ENCODE data around the gene TRAPPC10.
"Not testable (repeated sequence)": the region's sequence is repeated elsewhere in the genome, so short reads cannot be mapped to it uniquely, and the experiment has no call there.

Gene TRAPPC10

DNA sequence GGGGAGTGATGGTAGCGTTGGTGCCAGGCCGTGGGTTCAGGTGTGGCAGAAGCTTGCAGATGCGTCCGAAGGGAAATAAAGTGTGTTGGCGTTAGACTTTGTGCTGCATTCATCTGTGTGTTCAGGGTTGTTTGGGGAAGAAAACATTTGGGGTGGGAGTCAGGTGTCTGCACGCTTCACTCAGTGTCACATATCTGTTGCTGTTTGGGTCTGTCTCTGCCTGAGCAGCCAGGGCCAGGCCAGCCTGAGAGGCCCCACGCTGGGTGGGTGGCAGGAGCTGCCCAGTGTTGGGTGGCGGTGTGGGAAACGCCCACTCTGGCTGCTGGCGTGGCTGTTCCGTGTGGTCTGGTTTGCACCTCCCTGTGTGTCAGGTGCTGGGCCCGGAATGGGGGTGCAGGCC lies 133.5 kb downstream of the TRAPPC10 start:
- DNase-seq (ENCODE audit: low read depth) = not testable (repeated sequence)

DNA sequence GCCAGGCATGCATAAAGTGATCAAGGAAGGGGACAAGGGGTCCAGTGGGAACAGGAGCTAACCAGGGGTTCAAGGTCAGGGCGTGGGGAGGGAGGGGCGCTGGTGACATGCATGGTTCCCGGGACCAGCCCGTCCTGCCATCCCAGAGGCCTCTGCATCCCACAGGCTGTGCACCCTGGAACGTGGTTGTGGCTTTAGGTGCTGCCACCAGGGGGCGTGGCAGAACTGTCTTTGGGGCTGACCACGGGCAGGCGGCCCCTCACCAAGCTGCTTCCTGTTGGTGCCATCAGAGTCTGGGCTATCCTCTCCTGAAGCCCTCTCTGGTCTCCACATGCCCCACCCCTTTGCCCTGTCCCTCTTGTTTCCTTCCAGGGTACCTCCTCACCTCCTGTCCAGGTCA lies 135.0 kb downstream of the TRAPPC10 start:
- DNase-seq (ENCODE audit: low read depth) = not testable (repeated sequence)

DNA sequence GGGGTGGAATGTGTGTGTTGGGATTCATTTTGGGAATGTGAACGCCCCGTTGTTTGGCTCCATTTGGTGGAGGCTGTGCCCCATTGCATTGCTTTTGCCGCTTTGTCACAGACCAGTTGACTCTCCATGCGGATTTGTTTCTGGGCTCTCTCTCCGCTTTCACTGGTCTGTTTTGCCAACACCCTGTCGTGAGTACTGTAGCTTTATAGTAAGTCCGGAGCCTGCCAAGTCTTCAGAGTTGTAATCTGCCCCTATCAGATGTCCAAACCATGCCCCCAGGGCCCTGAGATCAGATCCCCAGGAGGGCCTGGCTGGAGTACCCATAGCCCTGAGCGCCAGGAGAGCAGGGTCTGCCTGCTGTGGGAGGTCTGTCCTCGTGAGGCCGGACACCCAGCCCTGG lies 138.1 kb downstream of the TRAPPC10 start:
- not testable (repeated sequence) for DNase-seq (ENCODE audit: low read depth)

DNA sequence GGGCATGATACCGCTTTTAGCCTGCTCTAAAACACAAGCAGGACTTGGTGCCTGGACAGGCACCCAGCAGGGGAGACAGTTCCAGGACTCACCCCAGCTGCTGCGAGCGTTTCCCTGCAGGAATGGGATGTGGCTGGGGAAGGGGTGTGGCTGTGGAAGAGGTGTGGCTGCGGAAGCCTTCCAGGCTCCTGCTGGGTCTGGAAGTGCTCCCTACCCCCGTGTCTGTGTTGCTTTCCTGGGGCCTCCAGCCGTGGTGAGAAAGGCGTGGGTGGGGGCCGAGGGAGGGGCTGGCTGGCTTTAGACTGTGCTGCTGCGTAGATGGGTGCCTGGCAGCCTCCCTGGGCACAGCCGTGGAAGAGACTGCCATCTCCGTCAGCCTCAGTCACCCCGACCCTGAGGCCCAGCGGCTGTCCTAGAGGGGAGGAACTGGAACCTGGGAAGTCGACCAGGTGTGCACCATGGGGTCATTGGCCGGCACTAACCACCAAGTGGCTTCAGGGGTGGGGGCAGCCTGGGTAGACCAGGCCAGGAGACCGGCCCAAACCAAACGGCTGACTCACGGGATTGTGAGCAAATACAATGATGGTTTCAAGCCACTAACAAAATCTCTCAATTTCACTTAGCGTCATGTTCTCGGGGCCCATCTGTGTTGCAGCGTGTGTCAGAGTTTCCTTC lies 141.2 kb downstream of the TRAPPC10 start:
- DNase-seq (ENCODE audit: low read depth) = not testable (repeated sequence)

DNA sequence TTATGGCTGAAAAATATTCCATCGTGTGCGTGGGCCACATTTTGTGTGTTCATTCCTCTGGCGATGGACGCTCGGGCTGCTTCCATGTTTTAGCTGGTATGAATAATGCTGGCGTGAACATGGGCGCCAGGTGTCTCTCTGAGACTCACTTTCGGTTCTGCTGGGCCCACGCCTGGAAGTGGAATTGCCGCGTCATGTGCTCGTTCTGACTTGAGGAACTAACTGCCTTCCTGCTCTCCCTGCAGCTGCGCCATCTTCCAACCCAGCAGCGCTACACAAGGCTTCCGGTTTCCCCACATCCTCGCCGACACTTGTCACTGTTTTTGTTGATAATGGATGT lies 141.8 kb downstream of the TRAPPC10 start:
- not testable (repeated sequence) for DNase-seq (ENCODE audit: low read depth)

DNA sequence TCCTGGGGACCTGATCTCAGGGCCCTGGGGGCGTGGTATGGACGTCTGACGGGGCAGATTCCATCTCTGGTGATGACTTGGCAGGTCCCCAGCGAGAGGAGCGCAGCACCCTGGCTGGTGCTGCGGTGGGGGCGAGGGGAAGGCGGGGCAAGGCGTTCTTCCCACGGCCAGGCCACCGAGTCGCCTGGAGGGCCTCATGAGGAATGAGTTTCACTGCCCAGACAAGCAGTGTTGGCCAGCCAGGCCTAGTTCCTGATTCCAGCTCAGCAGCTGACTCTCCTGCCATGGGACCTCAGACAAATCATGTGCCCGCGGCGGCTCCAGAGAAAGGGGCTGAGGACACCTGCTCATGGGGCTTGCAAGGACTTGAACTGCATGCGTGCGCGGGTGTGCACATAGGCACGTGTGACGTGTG lies 142.7 kb downstream of the TRAPPC10 start:
- not testable (repeated sequence) for DNase-seq (ENCODE audit: low read depth)

DNA sequence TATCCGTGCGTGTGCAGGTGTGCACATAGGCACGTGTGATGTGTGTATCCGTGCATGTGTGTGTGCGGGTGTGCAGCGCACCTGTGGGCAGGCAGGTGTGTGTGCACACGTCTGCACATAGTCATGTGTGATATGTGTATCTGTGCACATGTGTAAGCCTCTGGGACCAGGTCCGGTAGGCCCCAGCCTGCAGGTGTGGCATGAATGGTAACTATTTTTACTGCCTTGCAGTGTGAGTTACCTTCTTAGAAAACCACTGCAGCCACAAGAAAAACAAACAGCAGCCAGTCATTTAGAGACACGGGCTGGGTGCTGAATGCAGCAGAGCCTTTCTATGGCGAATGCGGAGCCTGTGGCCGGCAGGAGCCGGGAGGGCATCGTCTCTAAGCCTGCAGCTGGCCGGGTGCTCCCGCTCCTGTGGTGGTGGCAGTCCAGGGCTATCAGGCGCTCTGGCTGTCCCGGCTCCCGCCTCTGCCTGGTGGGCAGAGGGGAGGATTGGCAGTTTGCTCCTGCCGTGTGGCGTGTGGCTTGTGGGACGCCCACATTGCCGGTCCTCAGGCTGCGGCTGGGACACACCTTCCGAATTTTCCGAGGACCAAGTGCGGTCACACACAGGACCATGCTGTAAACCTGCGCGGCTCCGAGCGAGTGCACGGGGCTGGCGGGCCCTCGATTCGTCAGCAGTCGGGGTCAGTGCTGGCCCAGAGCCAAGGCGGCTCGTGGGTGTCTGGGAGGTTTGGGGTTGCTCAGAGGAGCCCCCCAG lies 143.3 kb downstream of the TRAPPC10 start:
- DNase-seq (ENCODE audit: low read depth) = not testable (repeated sequence)

DNA sequence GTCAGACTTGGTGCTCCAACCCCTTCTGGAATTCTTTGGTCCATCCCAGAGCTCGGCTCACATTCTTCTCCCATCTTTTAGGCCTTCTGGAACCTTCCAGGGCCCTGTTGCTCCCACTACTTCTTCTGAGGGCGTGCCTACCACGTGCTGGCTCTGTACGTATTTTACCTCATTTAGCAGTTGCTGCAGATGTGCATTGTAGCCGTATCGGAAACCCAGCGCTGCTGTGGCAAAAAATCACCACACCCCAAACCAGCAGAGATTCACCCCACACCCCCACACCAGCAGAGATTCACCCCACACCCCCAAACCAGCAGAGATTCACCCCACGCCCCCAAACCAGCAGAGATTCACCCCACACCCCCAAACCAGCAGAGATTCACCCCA lies 143.9 kb downstream of the TRAPPC10 start:
- not testable (repeated sequence) for DNase-seq (ENCODE audit: low read depth)

Measured in HS-27A (cell line).